Mesendoderm (in vitro differentiated cells): ENCODE measurements around the gene FBXL7.

Source experiments
- DNase-seq: peaks from one replicate; pipeline ENCODE4 v3.0.0; 2013
- H2AK5ac ChIP-seq: 2 replicates; pipeline ENCODE4 v1.6.1; 2013; ENCODE audit warnings: low read length, inconsistent platforms
- H2BK120ac ChIP-seq: 2 replicates; pipeline ENCODE4 v1.6.1; 2013; ENCODE audit warnings: low read depth, mild to moderate bottlenecking, low read length, moderate library complexity, mixed read lengths
- H2BK15ac ChIP-seq: replicated peaks from 2 replicates; pipeline ENCODE4 v1.6.1; 2013; ENCODE audit warnings: low read depth, mild to moderate bottlenecking, moderate library complexity
- H2BK5ac ChIP-seq: 2 replicates; pipeline ENCODE4 v1.6.1; 2013; ENCODE audit warnings: low read length, inconsistent platforms
- H3K18ac ChIP-seq: 2 replicates; pipeline ENCODE4 v1.6.1; 2013; ENCODE audit warnings: mild to moderate bottlenecking, low read length, mixed read lengths
- H3K23ac ChIP-seq: one replicate; pipeline ENCODE4 v1.6.1; 2013; ENCODE audit warnings: low read length
- H3K27ac ChIP-seq: 2 replicates; pipeline ENCODE4 v1.5.1; 2013; ENCODE audit warnings: low read depth, mild to moderate bottlenecking, inconsistent platforms, low read length, moderate library complexity
- H3K27me3 ChIP-seq: 2 replicates; pipeline ENCODE4 v1.6.1; 2013; ENCODE audit warnings: low read length, control low read depth, mild to moderate bottlenecking, inconsistent platforms; ENCODE audit not compliant: insufficient read depth, poor library complexity
- H3K36me3 ChIP-seq: 2 replicates; pipeline ENCODE4 v1.6.1; 2013; ENCODE audit warnings: low read length, inconsistent platforms; ENCODE audit not compliant: control insufficient read depth, insufficient read depth
- H3K4ac ChIP-seq: one replicate; pipeline ENCODE4 v1.6.1; 2013; ENCODE audit warnings: low read depth, mild to moderate bottlenecking, low read length, moderate library complexity
- H3K4me1 ChIP-seq: 2 replicates; pipeline ENCODE4 v1.6.1; 2013; ENCODE audit warnings: low read depth, low read length, inconsistent platforms; ENCODE audit not compliant: control insufficient read depth
- H3K4me2 ChIP-seq: 2 replicates; pipeline ENCODE4 v1.6.1; 2013; ENCODE audit warnings: low read length
- H3K4me3 ChIP-seq: 2 replicates; pipeline ENCODE4 v1.5.1; 2013; ENCODE audit warnings: mild to moderate bottlenecking, low read length
- H3K56ac ChIP-seq: one replicate; pipeline ENCODE4 v1.6.1; 2013; ENCODE audit warnings: low read length
- H3K79me1 ChIP-seq: 2 replicates; pipeline ENCODE4 v1.6.1; 2013; ENCODE audit warnings: low read length, inconsistent platforms
- H3K79me2 ChIP-seq: 2 replicates; pipeline ENCODE4 v1.6.1; 2013; ENCODE audit warnings: mild to moderate bottlenecking, low read length; ENCODE audit not compliant: control insufficient read depth, insufficient read depth
- H3K9ac ChIP-seq: 2 replicates; pipeline ENCODE4 v1.6.1; 2013; ENCODE audit warnings: low read length, inconsistent platforms
- H4K5ac ChIP-seq: one replicate; pipeline ENCODE4 v1.6.1; 2013; ENCODE audit warnings: low read length
- H4K8ac ChIP-seq: one replicate; pipeline ENCODE4 v1.6.1; 2013; ENCODE audit warnings: low read depth, mild to moderate bottlenecking, control low read depth, low read length, moderate library complexity
- WGBS: extraction: QIAGEN DNeasy Blood & Tissue Kit; methylation state at CpG from one replicate; pipeline ENCODE4 v1.1.7; 2013; ENCODE audit warnings: low lambda C conversion rate, missing lambda C conversion rate; ENCODE audit not compliant: insufficient coverage; ENCODE audit errors: extremely low coverage; 5-methylcytosine and 5-hydroxymethylcytosine counted together

The FBXL7 gene

DNA sequence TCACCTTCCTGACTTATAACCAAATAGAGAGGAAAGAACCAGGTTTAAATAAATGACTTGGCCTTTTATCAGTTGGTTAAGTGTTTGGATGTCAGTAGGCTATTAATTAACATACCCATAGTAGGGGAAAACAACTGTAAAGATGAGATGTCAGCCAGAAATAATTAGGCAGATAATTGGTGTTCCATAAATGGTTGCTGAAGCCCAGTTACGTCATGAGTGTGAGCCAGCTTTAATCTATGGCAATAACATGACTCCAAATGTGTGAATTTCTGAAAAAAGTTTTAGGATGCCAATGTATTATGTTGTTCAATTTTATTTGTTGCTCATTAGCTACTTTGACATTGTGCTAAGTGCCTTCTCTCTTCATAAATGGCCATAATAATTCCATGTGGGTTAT, 180.5 kb downstream of the FBXL7 start:
- Histone ChIP-seq H3K23ac (no peak overlapping the region), H3K4me3 (no peak overlapping the region), H3K27me3 (no peaks in the 10 kb centered on the region), H4K8ac (no peak overlapping the region), H2BK15ac (no peak overlapping the region), H4K5ac (no peak overlapping the region), H3K27ac (no peak overlapping the region), H3K79me2 (no peaks in the 10 kb centered on the region), H3K4me2 (no peak overlapping the region), H2AK5ac (no peak overlapping the region), H3K79me1 (peaks cover 4% of the 10 kb centered on the region), H3K36me3 (no peaks in the 10 kb centered on the region), H3K9ac (no peak overlapping the region), H3K4me1 (peaks cover 16% of the 10 kb centered on the region), H2BK5ac (no peak overlapping the region), H3K18ac (no peak overlapping the region), H2BK120ac (no peak overlapping the region), H3K56ac (no peak overlapping the region), H3K4ac (no peak overlapping the region)
- DNase-seq: no peak
- no CpG with 5 or more reads among the region's 1 CpG for WGBS

- H3K18ac ChIP-seq: peak overlapping the region; percentile 25
- H3K4me3 ChIP-seq: no peak overlapping the region
- H2BK5ac ChIP-seq: no peak overlapping the region
- no peak overlapping the region for H2BK120ac ChIP-seq
- H3K4ac ChIP-seq: no peak overlapping the region
- H3K23ac ChIP-seq: no peak overlapping the region
- H3K4me2 ChIP-seq: no peak overlapping the region
- no peaks in the 10 kb centered on the region for H3K36me3 ChIP-seq
- H3K27ac ChIP-seq: no peak overlapping the region
- no peak overlapping the region for H4K8ac ChIP-seq
- WGBS: no CpG with 5 or more reads among the region's 3 CpGs
- no peak overlapping the region for H2AK5ac ChIP-seq
- DNase-seq: peak; percentile 45
- no peak overlapping the region for H3K56ac ChIP-seq
- H3K79me2 ChIP-seq: no peaks in the 10 kb centered on the region
- peaks cover 4% of the 10 kb centered on the region for H3K79me1 ChIP-seq
- H3K27me3 ChIP-seq: no peaks in the 10 kb centered on the region
- no peak overlapping the region for H2BK15ac ChIP-seq
- no peak overlapping the region for H3K9ac ChIP-seq
- H4K5ac ChIP-seq: no peak overlapping the region
- peaks cover 9% of the 10 kb centered on the region for H3K4me1 ChIP-seq
These were observed 182.1 kb downstream of the FBXL7 start for GRCh38 chr5:15682122-15682521.

DNA sequence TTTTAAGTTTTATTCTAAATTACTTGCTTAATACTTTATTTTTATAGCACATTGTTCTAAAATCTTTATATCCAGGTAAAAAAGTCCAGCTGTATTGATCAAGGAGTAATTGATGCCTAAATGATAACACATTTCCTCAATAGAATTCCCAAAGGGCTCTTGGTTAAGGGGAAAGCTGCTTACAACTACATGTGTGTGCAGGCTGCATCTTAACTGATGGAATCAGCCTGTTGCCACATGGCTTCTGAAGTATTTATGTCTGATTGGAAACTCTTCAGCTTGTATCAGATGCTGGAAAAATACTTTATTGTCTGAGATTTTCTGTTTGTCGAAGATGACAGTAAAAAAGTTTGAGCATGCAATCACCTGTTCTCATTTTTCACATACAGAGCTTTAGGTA, 182.6 kb downstream of the FBXL7 start:
- no peak overlapping the region for H3K18ac ChIP-seq
- no peak overlapping the region for H3K56ac ChIP-seq
- H2AK5ac ChIP-seq: no peak overlapping the region
- H3K79me1 ChIP-seq: peaks cover 7% of the 10 kb centered on the region
- no peaks in the 10 kb centered on the region for H3K79me2 ChIP-seq
- no peaks in the 10 kb centered on the region for H3K36me3 ChIP-seq
- no peak overlapping the region for H3K27ac ChIP-seq
- H2BK15ac ChIP-seq: no peak overlapping the region
- DNase-seq: no peak
- no CpG with 5 or more reads among the region's 1 CpG for WGBS
- no peak overlapping the region for H3K4me3 ChIP-seq
- H3K4me2 ChIP-seq: no peak overlapping the region
- H3K4ac ChIP-seq: no peak overlapping the region
- no peak overlapping the region for H2BK5ac ChIP-seq
- no peak overlapping the region for H4K5ac ChIP-seq
- peaks cover 9% of the 10 kb centered on the region for H3K4me1 ChIP-seq
- no peak overlapping the region for H3K9ac ChIP-seq
- no peak overlapping the region for H4K8ac ChIP-seq
- no peaks in the 10 kb centered on the region for H3K27me3 ChIP-seq
- H2BK120ac ChIP-seq: no peak overlapping the region
- no peak overlapping the region for H3K23ac ChIP-seq

- Histone ChIP-seq H3K18ac (no peak overlapping the region), H3K56ac (no peak overlapping the region), H3K36me3 (no peaks in the 10 kb centered on the region), H3K4me1 (peaks cover 9% of the 10 kb centered on the region), H3K79me1 (peaks cover 6% of the 10 kb centered on the region), H3K4me3 (no peak overlapping the region), H4K8ac (no peak overlapping the region), H3K9ac (no peak overlapping the region), H3K4ac (no peak overlapping the region), H4K5ac (no peak overlapping the region), H2AK5ac (no peak overlapping the region), H2BK120ac (no peak overlapping the region), H3K23ac (no peak overlapping the region), H3K4me2 (no peak overlapping the region), H2BK15ac (no peak overlapping the region), H3K79me2 (no peaks in the 10 kb centered on the region), H3K27ac (no peak overlapping the region), H2BK5ac (no peak overlapping the region), H3K27me3 (no peaks in the 10 kb centered on the region)
- WGBS: no CpG with 5 or more reads among the region's 5 CpGs
- peak; percentile 86 for DNase-seq
These were observed 183.4 kb downstream of the FBXL7 start for GRCh38 chr5:15683332-15683731.

GRCh38 chr5:15687401-15687800, 187.4 kb downstream of the FBXL7 start:
- H3K79me2 ChIP-seq: no peaks in the 10 kb centered on the region
- no peak overlapping the region for H4K8ac ChIP-seq
- H3K27me3 ChIP-seq: no peaks in the 10 kb centered on the region
- H3K4me3 ChIP-seq: no peak overlapping the region
- H2BK120ac ChIP-seq: no peak overlapping the region
- H3K79me1 ChIP-seq: peaks cover 13% of the 10 kb centered on the region
- H3K4me1 ChIP-seq: peaks cover 14% of the 10 kb centered on the region
- no peaks in the 10 kb centered on the region for H3K36me3 ChIP-seq
- H2BK5ac ChIP-seq: no peak overlapping the region
- H3K9ac ChIP-seq: no peak overlapping the region
- H3K23ac ChIP-seq: no peak overlapping the region
- H3K4me2 ChIP-seq: no peak overlapping the region
- no peak for DNase-seq
- H3K27ac ChIP-seq: no peak overlapping the region
- no peak overlapping the region for H3K18ac ChIP-seq
- no peak overlapping the region for H2AK5ac ChIP-seq
- H3K4ac ChIP-seq: no peak overlapping the region
- H3K56ac ChIP-seq: no peak overlapping the region
- H2BK15ac ChIP-seq: no peak overlapping the region
- no peak overlapping the region for H4K5ac ChIP-seq
- no CpG with 5 or more reads among the region's 3 CpGs for WGBS

DNA sequence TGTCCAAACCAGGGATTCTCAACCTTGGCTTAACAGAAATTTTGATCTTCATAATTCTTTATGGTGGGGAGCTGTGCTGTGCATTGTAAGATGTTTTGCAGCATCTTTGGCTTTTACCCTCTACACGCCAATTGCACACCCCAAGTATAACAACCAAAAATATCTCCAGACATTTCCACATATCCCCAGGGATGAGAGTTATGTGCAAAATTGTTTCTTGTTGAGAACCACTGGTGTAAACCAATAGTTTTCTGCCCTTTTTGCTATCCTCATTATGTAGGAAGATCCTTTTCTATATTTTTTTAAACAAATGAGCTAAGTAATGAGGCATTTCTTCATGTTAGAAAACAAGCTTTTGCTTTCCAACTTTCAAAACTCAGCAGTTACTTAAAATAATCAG, 189.9 kb downstream of the FBXL7 start:
- H3K4me1 ChIP-seq: peaks cover 9% of the 10 kb centered on the region
- no peaks in the 10 kb centered on the region for H3K36me3 ChIP-seq
- H2AK5ac ChIP-seq: no peak overlapping the region
- WGBS: no CpG with 5 or more reads among the region's 1 CpG
- H3K56ac ChIP-seq: no peak overlapping the region
- no peak overlapping the region for H3K9ac ChIP-seq
- no peak overlapping the region for H2BK120ac ChIP-seq
- H3K27me3 ChIP-seq: no peaks in the 10 kb centered on the region
- no peak overlapping the region for H3K18ac ChIP-seq
- H3K79me2 ChIP-seq: no peaks in the 10 kb centered on the region
- DNase-seq: no peak
- no peak overlapping the region for H4K5ac ChIP-seq
- H3K4me3 ChIP-seq: no peak overlapping the region
- H3K27ac ChIP-seq: no peak overlapping the region
- no peak overlapping the region for H2BK15ac ChIP-seq
- no peak overlapping the region for H2BK5ac ChIP-seq
- no peak overlapping the region for H3K4ac ChIP-seq
- H3K23ac ChIP-seq: no peak overlapping the region
- H3K79me1 ChIP-seq: peaks cover 11% of the 10 kb centered on the region
- H3K4me2 ChIP-seq: no peak overlapping the region
- H4K8ac ChIP-seq: no peak overlapping the region
